Activated T-cell treated with anti-CD3 and anti-CD28 coated beads, Interleukin-2, amount 50 U/mL, for 1 hour (primary cell): ENCODE measurements around the gene UBA1.

ENCODE experiments used
- DNase-seq: peaks from one replicate; pipeline ENCODE4 v3.0.0-alpha.2; 2020

Gene UBA1

GRCh38 chrX:47214435-47215077 lies 20.9 kb downstream of the UBA1 start:
- DNase-seq = peak; percentile 17

- DNase-seq = peak; percentile 17
These were observed 21.8 kb downstream of the UBA1 start for GRCh38 chrX:47215291-47215900.

GRCh38 chrX:47216393-47216925 lies 22.8 kb downstream of the UBA1 start:
- DNase-seq = no peak

GRCh38 chrX:47217121-47217851 lies 23.7 kb downstream of the UBA1 start:
- no peak for DNase-seq

GRCh38 chrX:47217852-47218279 lies 24.2 kb downstream of the UBA1 start:
- DNase-seq = peak; percentile 97

- DNase-seq = peak; percentile 88
These were observed 24.8 kb downstream of the UBA1 start, which contains the start of gene CDK16 for GRCh38 chrX:47218280-47218919. Gene CDK16, plus strand, starts transcription at chrX:47218681. Its CDS starts 4,877 bp downstream, at chrX:47223558.

GRCh38 chrX:47218920-47219815 lies 25.5 kb downstream of the UBA1 start:
- DNase-seq = peak; percentile 63

GRCh38 chrX:47221756-47222155 lies 28.1 kb downstream of the UBA1 start:
- DNase-seq = peak; percentile 10

GRCh38 chrX:47222751-47223350 lies 29.2 kb downstream of the UBA1 start:
- DNase-seq = peak; percentile 13

- DNase-seq = peak; percentile 14
These were observed 30.0 kb downstream of the UBA1 start for GRCh38 chrX:47223476-47224250.

- peak; percentile 14 for DNase-seq
These were observed 30.8 kb downstream of the UBA1 start for GRCh38 chrX:47224266-47224895.

GRCh38 chrX:47224896-47225290 lies 31.3 kb downstream of the UBA1 start:
- DNase-seq = no peak

- DNase-seq = peak; percentile 1
These were observed 32.4 kb downstream of the UBA1 start for GRCh38 chrX:47226071-47226470.

GRCh38 chrX:47226531-47227333 lies 33.1 kb downstream of the UBA1 start:
- peak; percentile 15 for DNase-seq

- peak; percentile 1 for DNase-seq
These were observed 33.6 kb downstream of the UBA1 start for GRCh38 chrX:47227334-47227583.

- peak; percentile 14 for DNase-seq
These were observed 35.1 kb downstream of the UBA1 start for GRCh38 chrX:47228550-47229270.

GRCh38 chrX:47229427-47229826 lies 35.8 kb downstream of the UBA1 start:
- DNase-seq = peak; percentile 17

- no peak for DNase-seq
These were observed 36.7 kb downstream of the UBA1 start for GRCh38 chrX:47230136-47230868.
